ENCODE data around the gene SLIRP. TPM values are rescaled to one million over a fixed set of nuclear protein-coding genes. Genes with fewer than 3 reads are reported as not detected.

SLIRP gene
- total RNA-seq, 1 donor from 2014 or later, result 102 TPM

DNA sequence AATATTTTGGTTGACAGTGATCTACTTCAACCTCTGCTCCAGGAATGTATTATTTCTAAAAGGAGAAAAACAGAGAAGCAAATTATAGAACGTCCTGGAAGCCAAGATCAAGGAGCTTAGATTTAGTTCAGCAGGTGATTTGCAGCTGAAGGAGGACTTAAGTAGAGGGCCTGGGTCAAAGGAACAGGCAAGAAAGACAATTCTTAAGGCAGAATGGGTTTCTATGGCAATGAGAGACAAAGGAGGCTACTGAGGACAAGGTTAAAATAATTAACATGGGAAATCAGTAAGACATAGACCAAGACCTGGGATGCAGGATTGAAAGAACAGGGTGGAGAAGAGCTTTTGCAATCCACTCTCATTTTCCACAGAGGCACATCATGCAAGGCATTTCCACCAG, 55.4 kb downstream of the SLIRP start:
- H3K4me3 ChIP-seq (ENCODE audit: low read length in 3 of 3), result no peak overlapping the region
- peaks cover 0 to 3% (median 2%) of the 10 kb centered on the region in 3 donors for H3K36me3 ChIP-seq (ENCODE audit: control insufficient read depth in 3 of 3, insufficient read depth in 3 of 3, low read length in 3 of 3)
- no peak overlapping the region for H3K9ac ChIP-seq (ENCODE audit: low read depth in 1 of 3, low read length in 3 of 3)
- no peaks in the 10 kb centered on the region for H3K9me3 ChIP-seq (ENCODE audit: control insufficient read depth in 3 of 3, low read length in 3 of 3)
- peaks cover 16 to 20% (median 20%) of the 10 kb centered on the region in 3 donors for H3K4me1 ChIP-seq (ENCODE audit: control insufficient read depth in 3 of 3, insufficient read depth in 3 of 3, low read length in 3 of 3)
- H3K27me3 ChIP-seq (ENCODE audit: control insufficient read depth in 3 of 3, insufficient read depth in 3 of 3, low read length in 3 of 3), result no peaks in the 10 kb centered on the region
- no peak overlapping the region for H3K27ac ChIP-seq (ENCODE audit: low read depth, low read length)

GRCh38 chr14:77763978-77764377, 56.1 kb downstream of the SLIRP start:
- Histone ChIP-seq H3K36me3 (ENCODE audit: control insufficient read depth in 3 of 3, insufficient read depth in 3 of 3, low read length in 3 of 3) (peaks cover 0 to 3% (median 2%) of the 10 kb centered on the region in 3 donors), H3K27me3 (ENCODE audit: control insufficient read depth in 3 of 3, insufficient read depth in 3 of 3, low read length in 3 of 3) (no peaks in the 10 kb centered on the region), H3K4me1 (ENCODE audit: control insufficient read depth in 3 of 3, insufficient read depth in 3 of 3, low read length in 3 of 3) (peaks cover 14 to 16% (median 14%) of the 10 kb centered on the region in 3 donors), H3K9ac (ENCODE audit: low read depth in 1 of 3, low read length in 3 of 3) (no peak overlapping the region), H3K9me3 (ENCODE audit: control insufficient read depth in 3 of 3, low read length in 3 of 3) (no peaks in the 10 kb centered on the region), H3K4me3 (ENCODE audit: low read length in 3 of 3) (no peak overlapping the region), H3K27ac (ENCODE audit: low read depth, low read length) (no peak overlapping the region)

Other genes with a start within 250 kb of the SLIRP start
- gene ISM2, start 209.3 kb upstream of the SLIRP start, total RNA-seq, result not detected
- 20.4 TPM for gene SPTLC2, start 91.5 kb upstream of the SLIRP start, total RNA-seq
- 7.8 TPM for gene ALKBH1, start 80 bp upstream of the SLIRP start, total RNA-seq
- 40.7 TPM for gene SNW1, start 53.1 kb downstream of the SLIRP start, total RNA-seq
- gene ADCK1, start 92.0 kb downstream of the SLIRP start, total RNA-seq, result 5.2 TPM